HTERT RPE-1 (cell line): Measurements from ENCODE around the gene USP22.

Experiments
- in situ Hi-C: fragments of 300-500 bp; cut with MboI; formaldehyde crosslinking; loops from 4 replicates; pipeline ENCODE4 v1.14.3; 2020; ENCODE audit warnings: low sequenced_read_pairs

USP22 gene

GRCh38 chr17:20960871-20961270 is 81.9 kb downstream of the USP22 start:
- in situ Hi-C loops: no loop called here

- in situ Hi-C loops: no loop called here
These were observed 87.1 kb downstream of the USP22 start for GRCh38 chr17:20955427-20956323.

- in situ Hi-C loops: no loop called here
These were observed 88.0 kb downstream of the USP22 start for GRCh38 chr17:20954794-20955193.

- in situ Hi-C loops: no loop called here
These were observed 90.6 kb downstream of the USP22 start for GRCh38 chr17:20952183-20952582.
